Measurements from ENCODE around the gene FAM229A. TPM values are rescaled to one million over a fixed set of nuclear protein-coding genes. Genes with fewer than 3 reads are reported as not detected.
"Not testable (repeated sequence)": the region's sequence is repeated elsewhere in the genome, so short reads cannot be mapped to it uniquely, and the experiment has no call there.

Gene FAM229A
- total RNA-seq: 1 to 10 TPM; 2.0 to 5.3 (median 3.6) TPM
- 3.5 TPM for polyA plus RNA-seq
- long read RNA-seq, donor 1, partial matches to known transcripts: 0 of 2 reads
- long read RNA-seq, donor 1, other reads (novel, unspliced or antisense): 0 of 2 reads
- long read RNA-seq, donor 2, partial matches to known transcripts: 0 of 2 reads
- long read RNA-seq, donor 2, other reads (novel, unspliced or antisense): 1 of 2 reads
- long read RNA-seq, donor 3, partial matches to known transcripts: 0 of 1 reads
- long read RNA-seq, donor 3, other reads (novel, unspliced or antisense): 0 of 1 reads
- long read RNA-seq, donor 4: 0 reads

DNA sequence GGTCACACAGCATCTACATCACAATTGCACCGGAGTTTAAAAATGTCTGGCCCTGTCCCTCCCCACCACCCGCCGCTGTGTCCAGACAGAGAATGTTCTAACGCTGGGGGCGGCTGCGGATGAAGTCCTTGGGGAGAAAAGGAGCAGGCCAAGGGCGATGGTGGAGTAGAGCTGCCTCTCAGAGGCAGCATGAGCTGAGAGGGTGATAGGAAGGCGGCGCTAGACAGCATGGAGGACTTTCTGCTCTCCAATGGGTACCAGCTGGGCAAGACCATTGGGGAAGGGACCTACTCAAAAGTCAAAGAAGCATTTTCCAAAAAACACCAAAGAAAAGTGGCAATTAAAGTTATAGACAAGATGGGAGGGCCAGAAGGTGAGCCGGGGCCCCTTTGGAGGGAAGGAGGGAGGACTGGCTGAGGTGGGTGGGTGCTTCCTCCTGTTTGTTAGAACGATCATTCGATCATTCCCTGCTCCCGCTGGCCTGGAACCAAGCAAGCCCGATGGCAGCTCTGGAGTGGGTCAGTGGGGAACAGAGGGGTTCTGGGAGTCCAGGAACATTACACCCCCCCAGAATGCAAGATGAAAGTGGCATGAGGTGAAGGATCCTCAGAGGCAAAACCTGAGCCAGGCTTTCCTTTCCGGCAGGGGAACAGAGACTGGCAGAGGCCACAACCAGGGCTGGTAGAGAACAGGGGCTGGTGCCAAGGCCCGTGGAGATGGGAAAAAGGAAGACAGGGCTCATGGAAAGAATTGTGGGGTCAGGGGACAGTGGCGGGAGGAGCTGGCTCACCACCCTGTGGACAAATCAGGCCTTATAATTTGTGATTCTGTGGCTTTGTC is at the start of gene FAM229A, which contains the start of gene TSSK3:
FAM229A (minus strand) TSS at position 12 of the 840 bp plus-strand sequence. CDS start 394 bp downstream, outside the sequence.
TSSK3 (plus strand) TSS at position 66 of the 840 bp plus-strand sequence; CDS start at position 229, 163 bp downstream.
- no peaks in the 10 kb centered on the region for H3K4me1 ChIP-seq (ENCODE audit: control insufficient read depth, insufficient read depth, low read length)
- no peaks in the 10 kb centered on the region for H3K9me3 ChIP-seq (ENCODE audit: control insufficient read depth, low read length)
- H3K27me3 ChIP-seq (ENCODE audit: control insufficient read depth, insufficient read depth): no peaks in the 10 kb centered on the region
- intact Hi-C loops (cut with DNase I): no loop called here
- ATAC-seq: peak; percentile 20 to 29
- H3K27ac ChIP-seq (ENCODE audit: low read length): no peak within 1 kb of the TSS
- 48% methylated on average over 17 of the region's 17 CpGs for WGBS
- DNase-seq: no peak
- H3K4me3 ChIP-seq (ENCODE audit: low read length): peak within 1 kb of the TSS; percentile 4

GRCh38 chr1:32411261-32411660 is 49.0 kb upstream of the FAM229A start:
- DNase-seq (no peak), ATAC-seq (no peak)
- no peaks in the 10 kb centered on the region for H3K4me1 ChIP-seq (ENCODE audit: control insufficient read depth, insufficient read depth, low read length)
- H3K9me3 ChIP-seq (ENCODE audit: control insufficient read depth, low read length): no peaks in the 10 kb centered on the region
- H3K27ac ChIP-seq (ENCODE audit: low read length): no peak overlapping the region
- H3K4me3 ChIP-seq (ENCODE audit: low read length): no peak overlapping the region
- intact Hi-C loops (cut with DNase I): no loop called here
- no peaks in the 10 kb centered on the region for H3K27me3 ChIP-seq (ENCODE audit: control insufficient read depth, insufficient read depth)

GRCh38 chr1:32406629-32407111 is 44.4 kb upstream of the FAM229A start:
- Histone ChIP-seq H3K27me3 (ENCODE audit: control insufficient read depth, insufficient read depth) (no peaks in the 10 kb centered on the region), H3K27ac (ENCODE audit: low read length) (no peak overlapping the region), H3K4me3 (ENCODE audit: low read length) (no peak overlapping the region), H3K4me1 (ENCODE audit: control insufficient read depth, insufficient read depth, low read length) (no peaks in the 10 kb centered on the region), H3K9me3 (ENCODE audit: control insufficient read depth, low read length) (no peaks in the 10 kb centered on the region)
- WGBS: 87% methylated on average over 4 of the region's 4 CpGs
- DNase-seq: no peak
- intact Hi-C loops (cut with DNase I): loop anchor here in 1 of 4 donors (10.0 kb wide), 1 partner anchor 368 kb away; no protein-coding TSS in a partner anchor
- no peak for ATAC-seq

DNA sequence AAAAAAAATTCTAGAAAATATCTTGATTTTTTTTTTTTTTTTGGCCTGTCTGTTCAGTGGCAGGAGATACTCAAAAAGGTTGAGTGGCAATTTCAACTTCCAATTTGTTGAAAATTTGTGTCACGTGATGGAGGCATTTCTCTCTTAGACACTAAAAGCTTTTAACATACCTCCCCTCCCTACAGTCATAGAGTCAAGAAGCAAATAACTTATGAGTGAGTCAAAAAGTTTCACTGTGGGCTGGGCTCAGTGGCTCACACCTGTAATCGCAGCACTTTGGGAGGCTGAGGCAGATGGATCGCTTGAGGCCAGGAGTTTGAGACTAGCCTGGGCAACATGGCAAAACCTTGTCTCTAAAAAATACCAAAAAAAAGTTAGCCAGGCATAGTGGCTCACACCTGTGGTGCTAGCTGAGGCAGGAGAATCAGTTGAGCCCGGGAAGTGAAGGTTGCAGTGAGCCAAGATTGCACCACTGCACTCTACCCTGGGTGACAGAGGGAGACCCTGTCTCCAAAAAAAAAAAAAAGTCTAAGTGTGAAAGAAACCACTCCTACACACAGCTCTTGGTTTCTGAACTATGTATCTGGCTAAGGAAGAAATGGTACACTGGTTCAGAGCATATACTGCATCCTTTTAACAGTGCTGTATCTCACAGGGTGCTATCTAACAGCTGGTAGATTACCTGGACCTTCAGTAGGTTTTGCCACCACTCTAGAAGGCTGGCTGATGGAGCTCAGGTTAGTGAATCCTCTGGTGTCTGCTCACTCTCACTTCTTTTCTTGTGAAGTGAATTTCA is 43.6 kb upstream of the FAM229A start:
- Histone ChIP-seq H3K9me3 (ENCODE audit: control insufficient read depth, low read length) (no peaks in the 10 kb centered on the region), H3K27ac (ENCODE audit: low read length) (no peak overlapping the region), H3K4me3 (ENCODE audit: low read length) (no peak overlapping the region), H3K27me3 (ENCODE audit: control insufficient read depth, insufficient read depth) (no peaks in the 10 kb centered on the region), H3K4me1 (ENCODE audit: control insufficient read depth, insufficient read depth, low read length) (no peaks in the 10 kb centered on the region)
- DNase-seq (no peak), ATAC-seq (no peak)
- WGBS: 90% methylated on average over 4 of the region's 4 CpGs
- intact Hi-C loops (cut with DNase I): loop anchor here in 1 of 4 donors (10.0 kb wide), 1 partner anchor 369 kb away; no protein-coding TSS in a partner anchor

GRCh38 chr1:32404946-32405345 is 42.7 kb upstream of the FAM229A start:
- Histone ChIP-seq H3K4me3 (ENCODE audit: low read length) (no peak overlapping the region), H3K9me3 (ENCODE audit: control insufficient read depth, low read length) (no peaks in the 10 kb centered on the region), H3K27me3 (ENCODE audit: control insufficient read depth, insufficient read depth) (no peaks in the 10 kb centered on the region), H3K4me1 (ENCODE audit: control insufficient read depth, insufficient read depth, low read length) (no peaks in the 10 kb centered on the region), H3K27ac (ENCODE audit: low read length) (no peak overlapping the region)
- DNase-seq: no peak
- intact Hi-C loops (cut with DNase I): loop anchor here in 1 of 4 donors (10.0 kb wide), 1 partner anchor 370 kb away; no protein-coding TSS in a partner anchor
- no peak for ATAC-seq
- WGBS: 41% methylated on average over 2 of the region's 2 CpGs

DNA sequence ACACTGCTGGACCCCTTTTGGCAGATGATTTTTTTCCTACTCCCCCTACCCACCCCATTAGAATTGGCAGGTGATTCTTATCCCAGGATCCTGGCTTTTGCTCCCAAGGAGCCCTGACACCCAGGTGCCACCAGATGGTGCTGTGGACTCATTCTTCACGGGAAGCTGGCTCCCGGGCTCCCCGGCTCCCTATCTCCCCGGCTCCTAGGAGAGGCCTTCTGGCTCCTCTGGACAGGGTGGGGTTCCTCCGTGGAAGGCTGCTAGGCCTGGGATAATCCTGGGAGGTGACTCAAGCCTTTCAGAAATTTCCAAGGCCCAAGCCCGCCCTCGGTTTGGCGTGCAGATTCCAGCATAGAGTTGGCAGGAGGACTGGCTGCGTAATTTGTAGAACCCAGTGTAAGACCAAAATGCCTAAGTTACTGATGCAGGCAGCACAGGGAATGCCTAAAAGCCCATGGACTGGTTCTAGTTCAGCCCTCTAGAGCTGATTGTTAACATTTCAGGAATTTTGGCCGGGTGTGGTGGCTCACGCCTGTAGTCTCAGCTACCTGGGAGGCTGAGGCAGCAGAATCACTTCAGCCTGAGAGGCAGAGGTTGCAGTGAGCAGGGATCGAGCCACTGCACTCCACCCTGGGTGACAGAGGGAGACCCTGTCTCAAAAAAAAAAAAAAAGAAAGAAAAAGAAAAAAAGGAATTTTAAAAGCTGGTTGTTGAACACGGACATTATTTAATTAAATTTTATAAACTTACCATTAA is 38.8 kb upstream of the FAM229A start:
- no peaks in the 10 kb centered on the region for H3K4me1 ChIP-seq (ENCODE audit: control insufficient read depth, insufficient read depth, low read length)
- no peak overlapping the region for H3K4me3 ChIP-seq (ENCODE audit: low read length)
- intact Hi-C loops (cut with DNase I): loop anchor here in 1 of 4 donors (10.0 kb wide), 1 partner anchor 374 kb away; no protein-coding TSS in a partner anchor
- WGBS: 37% methylated on average over 13 of the region's 13 CpGs
- peak overlapping the region; percentile 33 for H3K27ac ChIP-seq (ENCODE audit: low read length)
- DNase-seq: peak; percentile 94 to 97 (median 94)
- H3K9me3 ChIP-seq (ENCODE audit: control insufficient read depth, low read length): no peaks in the 10 kb centered on the region
- peak; percentile 99 for ATAC-seq
- H3K27me3 ChIP-seq (ENCODE audit: control insufficient read depth, insufficient read depth): no peaks in the 10 kb centered on the region

GRCh38 chr1:32399843-32400242 is 37.6 kb upstream of the FAM229A start:
- no peak overlapping the region for H3K27ac ChIP-seq (ENCODE audit: low read length)
- ATAC-seq (no peak), DNase-seq (no peak)
- no peaks in the 10 kb centered on the region for H3K27me3 ChIP-seq (ENCODE audit: control insufficient read depth, insufficient read depth)
- H3K4me3 ChIP-seq (ENCODE audit: low read length): no peak overlapping the region
- WGBS: 61% methylated on average over 4 of the region's 4 CpGs
- H3K9me3 ChIP-seq (ENCODE audit: control insufficient read depth, low read length): no peaks in the 10 kb centered on the region
- no peaks in the 10 kb centered on the region for H3K4me1 ChIP-seq (ENCODE audit: control insufficient read depth, insufficient read depth, low read length)
- intact Hi-C loops (cut with DNase I): loop anchor here in 2 of 4 donors (10.0 kb wide), 2 partner anchors 375 to 475 kb away; partner anchors contain the start of gene FNDC5 (in 1 of the 2)

DNA sequence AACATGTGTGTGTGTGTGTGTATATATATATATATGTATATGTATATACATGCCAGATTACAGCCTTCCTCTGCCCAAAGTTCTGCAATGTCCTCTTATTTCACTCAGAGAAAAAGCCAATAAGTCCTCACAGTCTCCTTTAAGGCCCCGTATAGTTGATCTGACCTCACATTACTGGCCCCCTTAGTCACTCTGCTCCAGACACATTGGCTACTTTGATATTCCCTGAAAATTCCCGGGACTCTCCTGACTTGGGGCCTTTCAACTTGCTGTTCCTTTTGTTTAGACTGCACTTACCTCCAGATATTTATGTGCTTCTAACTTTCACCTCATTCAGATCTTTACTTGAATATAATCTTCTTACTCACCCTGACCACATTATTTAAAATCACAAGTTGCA is 36.1 kb upstream of the FAM229A start:
- Histone ChIP-seq H3K9me3 (ENCODE audit: control insufficient read depth, low read length) (no peaks in the 10 kb centered on the region), H3K27me3 (ENCODE audit: control insufficient read depth, insufficient read depth) (no peaks in the 10 kb centered on the region), H3K27ac (ENCODE audit: low read length) (no peak overlapping the region), H3K4me1 (ENCODE audit: control insufficient read depth, insufficient read depth, low read length) (no peaks in the 10 kb centered on the region), H3K4me3 (ENCODE audit: low read length) (no peak overlapping the region)
- intact Hi-C loops (cut with DNase I): loop anchor here in 1 of 4 donors (10.0 kb wide), 1 partner anchor 476 kb away; the partner anchor contains the start of gene FNDC5
- ATAC-seq (no peak), DNase-seq (no peak)
- WGBS: 63% methylated on average over 2 of the region's 2 CpGs

- not testable (repeated sequence) for H3K27me3 ChIP-seq (ENCODE audit: control insufficient read depth, insufficient read depth); H3K4me1 ChIP-seq (ENCODE audit: control insufficient read depth, insufficient read depth, low read length); H3K4me3 ChIP-seq (ENCODE audit: low read length); H3K9me3 ChIP-seq (ENCODE audit: control insufficient read depth, low read length); H3K27ac ChIP-seq (ENCODE audit: low read length); ATAC-seq; DNase-seq
- WGBS: 89% methylated on average over 5 of the region's 5 CpGs
- intact Hi-C loops (cut with DNase I): loop anchor here in 1 of 4 donors (10.0 kb wide), 1 partner anchor 478 kb away; the partner anchor contains the start of gene FNDC5
Measured at GRCh38 chr1:32396524-32396923, 34.2 kb upstream of the FAM229A start.
